ENCODE data around the gene CARD9. TPM values are rescaled to one million over a fixed set of nuclear protein-coding genes. Genes with fewer than 3 reads are reported as not detected.

The CARD9 gene
- total and polyA plus RNA-seq, 8 donors, result 0.92 to 8.2 (median 1.3) TPM; not detected in 1

DNA sequence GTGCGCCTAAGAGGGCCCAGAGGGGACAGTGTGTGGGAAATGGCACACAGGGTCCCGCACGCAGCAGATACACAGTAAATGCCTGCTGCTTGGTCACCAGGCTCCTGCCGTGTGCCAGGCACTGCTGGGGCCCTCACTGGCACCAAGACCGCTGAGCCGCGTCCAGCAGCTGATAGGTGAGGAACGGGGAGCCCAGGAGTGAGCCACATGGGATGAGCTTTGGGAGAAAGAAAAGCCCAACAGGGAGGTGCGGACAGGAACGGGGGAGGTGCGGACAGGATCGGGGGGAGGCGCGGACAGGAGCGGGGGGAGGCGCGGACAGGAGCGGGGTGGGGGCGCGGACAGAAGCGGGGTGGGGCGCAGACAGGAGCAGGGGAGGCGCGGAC is 29.6 kb downstream of the CARD9 start:
- Histone ChIP-seq H3K27me3 (no peaks in the 10 kb centered on the region), H3K36me3 (peaks cover 0 to 18% (median 3%) of the 10 kb centered on the region in 4 donors), H3K4me3 (no peak overlapping the region), H3K9me3 (no peaks in the 10 kb centered on the region), H3K27ac (peak overlapping the region in 3 of 5 donors; percentile 55 to 78 (median 61)), H3K4me1 (peaks cover 36 to 56% (median 52%) of the 10 kb centered on the region in 4 donors)
- no peak for TF ChIP-seq POLR2AphosphoS5 (IDR thresholded peaks at IDR 0.05)
- DNase-seq, result no peak
- intact Hi-C loops (cut with DNase I; ENCODE audit: low total_unique reads), result no loop called here
- WGBS, 5 donors, result 87 to 92% (median 90%) methylated on average over 18 to 24 of the region's 24 CpGs

DNA sequence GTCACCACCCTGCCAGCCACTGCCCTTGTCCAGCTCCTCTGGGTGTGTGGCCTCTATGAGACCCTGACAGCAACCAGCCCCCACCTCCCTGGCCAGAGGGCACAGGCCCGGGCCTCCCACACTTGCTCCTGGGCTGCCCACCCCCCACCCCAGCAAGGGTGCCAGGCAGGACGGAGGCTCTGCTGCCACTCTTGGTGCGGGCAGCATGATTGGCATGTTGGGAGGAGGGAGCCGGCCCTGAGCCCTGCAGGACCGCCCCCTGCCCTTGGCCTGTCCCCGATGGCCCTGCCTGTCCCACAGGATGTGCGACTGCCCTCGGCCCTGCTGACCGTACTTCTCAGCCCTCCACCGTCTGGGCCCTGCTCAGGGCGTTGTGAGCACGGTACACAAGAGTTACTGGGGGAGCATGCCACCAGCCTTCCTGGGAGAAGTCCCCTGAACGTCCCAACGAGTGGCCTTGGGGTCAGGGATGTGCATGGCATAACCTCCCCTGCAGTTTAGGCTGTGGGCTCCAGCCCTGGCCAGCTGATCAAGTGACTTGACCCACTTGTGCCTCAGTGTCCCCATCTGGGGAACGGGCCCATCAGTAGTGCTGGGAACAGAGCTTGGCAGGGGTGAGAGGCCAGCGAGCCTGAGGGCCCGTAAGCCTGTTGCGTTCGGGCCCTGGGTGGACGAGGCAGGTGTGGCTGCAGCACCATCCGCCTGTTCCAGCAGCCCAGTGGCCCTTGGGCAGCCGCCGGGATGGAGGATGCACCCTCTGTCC is 30.2 kb downstream of the CARD9 start:
- intact Hi-C loops (cut with DNase I; ENCODE audit: low total_unique reads), result no loop called here
- peak overlapping the region; percentile 55 to 78 (median 67) for H3K27ac ChIP-seq
- DNase-seq, result peak in 1 of 2 donors; percentile 59
- no peaks in the 10 kb centered on the region for H3K27me3 ChIP-seq
- peak overlapping the region; percentile 47 to 60 (median 50) for H3K4me3 ChIP-seq
- TF ChIP-seq POLR2AphosphoS5 (IDR thresholded peaks at IDR 0.05) (no peak), POLR2A (IDR thresholded peaks at IDR 0.05) (no peak), EP300 (IDR thresholded peaks at IDR 0.05) (no peak)
- TF ChIP-seq, protein P1, sequence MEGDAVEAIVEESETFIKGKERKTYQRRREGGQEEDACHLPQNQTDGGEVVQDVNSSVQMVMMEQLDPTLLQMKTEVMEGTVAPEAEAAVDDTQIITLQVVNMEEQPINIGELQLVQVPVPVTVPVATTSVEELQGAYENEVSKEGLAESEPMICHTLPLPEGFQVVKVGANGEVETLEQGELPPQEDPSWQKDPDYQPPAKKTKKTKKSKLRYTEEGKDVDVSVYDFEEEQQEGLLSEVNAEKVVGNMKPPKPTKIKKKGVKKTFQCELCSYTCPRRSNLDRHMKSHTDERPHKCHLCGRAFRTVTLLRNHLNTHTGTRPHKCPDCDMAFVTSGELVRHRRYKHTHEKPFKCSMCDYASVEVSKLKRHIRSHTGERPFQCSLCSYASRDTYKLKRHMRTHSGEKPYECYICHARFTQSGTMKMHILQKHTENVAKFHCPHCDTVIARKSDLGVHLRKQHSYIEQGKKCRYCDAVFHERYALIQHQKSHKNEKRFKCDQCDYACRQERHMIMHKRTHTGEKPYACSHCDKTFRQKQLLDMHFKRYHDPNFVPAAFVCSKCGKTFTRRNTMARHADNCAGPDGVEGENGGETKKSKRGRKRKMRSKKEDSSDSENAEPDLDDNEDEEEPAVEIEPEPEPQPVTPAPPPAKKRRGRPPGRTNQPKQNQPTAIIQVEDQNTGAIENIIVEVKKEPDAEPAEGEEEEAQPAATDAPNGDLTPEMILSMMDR (IDR thresholded peaks at IDR 0.05), result no peak
- 48 to 66% (median 57%) methylated on average over 4 to 23 of the region's 23 CpGs for WGBS, 5 donors
- H3K9me3 ChIP-seq, result no peaks in the 10 kb centered on the region
- H3K36me3 ChIP-seq, result peaks cover 0 to 24% (median 5%) of the 10 kb centered on the region in 4 donors
- H3K4me1 ChIP-seq, result peaks cover 36 to 57% (median 52%) of the 10 kb centered on the region in 4 donors

DNA sequence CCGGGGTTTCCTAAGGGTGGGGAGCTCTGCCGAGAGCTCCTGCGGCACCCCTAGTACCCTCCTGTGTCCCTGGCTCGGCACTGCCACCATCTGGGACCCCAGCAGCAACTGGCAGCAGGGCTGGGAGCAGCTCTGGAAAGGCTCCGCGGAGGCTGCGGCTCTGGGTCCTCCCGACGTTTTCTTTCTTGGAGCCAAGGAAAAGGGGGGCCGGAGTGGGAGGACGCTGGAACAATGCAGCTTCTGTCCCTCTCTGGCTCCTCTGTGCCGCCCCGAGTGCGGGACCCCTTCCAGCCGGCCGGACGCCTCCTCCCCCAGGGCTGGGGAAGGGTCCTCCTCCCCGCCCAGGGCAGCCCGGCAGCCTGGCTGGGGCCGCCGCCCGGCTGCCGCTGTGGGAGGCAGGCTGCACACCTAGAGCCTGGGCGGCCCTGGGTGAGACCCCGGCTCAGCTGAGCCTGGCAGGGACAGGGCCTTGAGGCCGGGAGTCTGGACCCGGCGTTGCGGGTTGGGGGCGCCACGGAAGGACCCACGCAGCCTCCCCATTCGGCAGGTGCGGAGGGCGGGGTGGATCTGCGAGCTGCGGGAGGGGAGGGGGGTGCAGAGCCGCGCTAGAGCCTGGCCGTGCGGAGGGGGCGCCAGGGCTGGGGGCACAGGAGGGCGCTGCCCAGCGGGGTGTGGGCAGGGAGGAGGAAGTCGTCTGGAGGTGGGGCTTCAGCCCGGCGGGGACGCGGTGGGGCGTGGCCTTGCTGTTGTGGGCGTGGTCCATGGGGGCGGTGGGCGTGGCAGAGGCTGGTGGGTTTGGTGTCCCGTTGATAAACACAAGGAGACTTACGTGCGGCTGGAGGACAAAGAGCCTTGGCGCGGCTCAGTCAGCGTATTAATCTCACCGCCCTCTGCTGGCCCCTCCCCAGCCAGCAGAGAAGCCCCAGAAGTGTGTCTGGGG is 31.0 kb downstream of the CARD9 start:
- H3K4me3 ChIP-seq, result peak overlapping the region; percentile 47 to 60 (median 50)
- no peaks in the 10 kb centered on the region for H3K9me3 ChIP-seq
- peaks cover 0 to 32% (median 13%) of the 10 kb centered on the region in 4 donors for H3K36me3 ChIP-seq
- H3K27me3 ChIP-seq, result no peaks in the 10 kb centered on the region
- H3K27ac ChIP-seq, result peak overlapping the region; percentile 55 to 78 (median 69)
- intact Hi-C loops (cut with DNase I; ENCODE audit: low total_unique reads), result no loop called here
- WGBS, 5 donors, result 9 to 16% (median 12%) methylated on average over 44 to 60 of the region's 60 CpGs
- H3K4me1 ChIP-seq, result peaks cover 36 to 57% (median 52%) of the 10 kb centered on the region in 4 donors
- TF ChIP-seq, protein P1 (IDR thresholded peaks at IDR 0.05), result no peak
- no peak for TF ChIP-seq POLR2A (IDR thresholded peaks at IDR 0.05)
- peak in 2 of 3 donors; percentile 56 to 65 for TF ChIP-seq POLR2AphosphoS5 (IDR thresholded peaks at IDR 0.05)
- TF ChIP-seq EP300 (IDR thresholded peaks at IDR 0.05), result no peak
- peak; percentile 92 to 96 for DNase-seq

DNA sequence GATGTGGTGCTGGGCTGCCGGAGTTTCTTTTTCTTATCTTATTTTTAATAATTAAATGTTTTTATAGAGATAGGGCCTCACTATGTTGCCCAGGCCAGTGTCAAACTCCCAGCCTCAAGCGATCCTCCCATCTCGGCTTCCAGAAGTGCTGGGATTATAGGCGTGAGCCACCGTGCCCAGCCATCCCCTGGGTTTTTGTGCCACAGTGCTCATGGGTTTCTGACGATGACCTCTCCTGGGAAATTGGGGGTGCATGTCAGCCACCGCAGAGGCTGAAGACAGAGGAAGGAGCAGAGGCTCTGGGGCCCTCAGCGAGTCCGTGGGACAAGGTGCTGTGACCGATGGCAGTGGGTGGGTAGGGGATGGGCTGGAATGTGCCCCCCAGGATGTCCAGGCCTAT is 31.7 kb downstream of the CARD9 start:
- H3K36me3 ChIP-seq, result peaks cover 0 to 39% (median 20%) of the 10 kb centered on the region in 4 donors
- H3K4me1 ChIP-seq, result peaks cover 36 to 57% (median 52%) of the 10 kb centered on the region in 4 donors
- intact Hi-C loops (cut with DNase I; ENCODE audit: low total_unique reads), result no loop called here
- no peak for DNase-seq
- no peak for TF ChIP-seq POLR2AphosphoS5 (IDR thresholded peaks at IDR 0.05)
- TF ChIP-seq POLR2A (IDR thresholded peaks at IDR 0.05), result no peak
- TF ChIP-seq, protein P1 (IDR thresholded peaks at IDR 0.05), result no peak
- no peak for TF ChIP-seq EP300 (IDR thresholded peaks at IDR 0.05)
- H3K27ac ChIP-seq, result peak overlapping the region in 4 of 5 donors; percentile 22 to 78 (median 68)
- peak overlapping the region; percentile 47 to 60 (median 50) for H3K4me3 ChIP-seq
- no peaks in the 10 kb centered on the region for H3K9me3 ChIP-seq
- no peaks in the 10 kb centered on the region for H3K27me3 ChIP-seq
- WGBS, 5 donors, result 42 to 65% (median 51%) methylated on average over 8 to 10 of the region's 10 CpGs

All from stomach (tissue), 9 donors.